Stimulated activated CD8-positive, alpha-beta memory T cell treated with anti-CD3 and anti-CD28 coated beads, Interleukin-12 subunit alpha, Interleukin-12 subunit beta, amount 100 ng/mL, for 4 hours (primary cell): ENCODE measurements around the gene MAGI1.

Source experiments
- DNase-seq: peaks from one replicate; pipeline ENCODE4 v3.0.0-alpha.2; 2020; ENCODE audit warnings: low read depth

Gene MAGI1

DNA sequence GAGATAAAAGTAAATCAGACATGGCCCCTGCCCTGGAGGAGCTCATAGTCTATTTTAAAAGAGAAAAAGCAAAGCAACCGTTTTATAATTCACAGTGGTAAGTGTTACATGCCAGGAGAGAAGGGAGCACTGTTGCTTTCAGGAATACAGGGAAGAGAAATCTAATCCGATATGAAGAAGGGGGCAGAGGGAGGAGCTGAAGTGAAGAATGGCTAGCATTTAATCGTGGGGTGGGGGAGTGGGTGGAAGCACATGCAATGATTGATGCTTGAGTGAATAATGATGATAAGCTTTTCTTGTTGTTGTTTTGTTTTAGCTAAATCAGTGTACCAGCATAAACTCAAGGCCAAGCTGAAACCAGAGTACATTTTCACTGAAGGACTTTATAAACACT lies 629.5 kb downstream of the MAGI1 start:
- DNase-seq, result no peak

DNA sequence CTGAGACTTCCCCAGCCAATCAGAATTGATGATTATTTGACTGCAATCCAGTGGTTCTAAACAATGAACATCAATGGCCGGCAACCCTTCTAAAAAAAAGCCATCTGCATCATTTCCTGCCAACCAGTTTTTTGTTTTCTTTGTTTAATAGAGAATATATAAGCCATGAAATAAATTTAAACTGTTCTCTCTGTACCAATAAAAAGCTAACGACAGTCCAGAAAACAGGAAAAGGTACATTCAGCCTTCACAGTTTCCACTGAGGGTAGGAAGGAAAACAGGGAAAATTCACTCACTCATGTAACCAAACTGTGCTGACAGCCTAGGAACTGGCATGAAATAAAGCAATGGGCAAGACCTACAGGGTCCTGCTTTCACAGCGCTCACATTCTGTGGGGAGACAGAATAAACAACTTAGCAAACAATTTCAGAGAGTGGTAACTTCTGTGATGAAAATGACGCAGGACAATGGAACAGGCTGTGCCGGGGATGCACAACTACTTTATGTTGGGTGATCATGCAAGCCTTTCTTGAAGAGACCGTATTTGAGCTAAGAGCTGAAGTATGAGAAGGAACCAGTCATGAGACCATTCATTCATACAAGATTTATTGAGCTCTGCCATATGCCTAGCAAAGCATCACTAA lies 630.1 kb downstream of the MAGI1 start:
- DNase-seq, result no peak

DNA sequence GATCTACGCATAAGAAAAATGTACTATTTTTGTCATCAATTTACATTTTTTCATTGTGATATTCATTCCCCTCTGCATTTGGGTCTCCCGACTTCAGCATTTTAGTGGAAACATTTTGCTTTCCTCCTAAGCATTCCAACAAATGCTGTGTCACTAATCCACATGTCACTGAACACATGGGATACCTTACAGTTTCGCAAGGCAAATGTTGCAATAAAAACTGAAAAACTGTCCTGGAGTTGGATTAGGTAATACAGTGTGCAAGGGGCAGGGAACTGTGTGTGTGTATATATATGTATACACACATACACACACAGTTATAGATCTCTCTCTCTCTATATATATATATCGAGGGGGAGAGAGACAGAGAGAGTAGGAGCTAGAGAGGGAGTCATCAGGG lies 632.2 kb downstream of the MAGI1 start:
- DNase-seq, result no peak

DNA sequence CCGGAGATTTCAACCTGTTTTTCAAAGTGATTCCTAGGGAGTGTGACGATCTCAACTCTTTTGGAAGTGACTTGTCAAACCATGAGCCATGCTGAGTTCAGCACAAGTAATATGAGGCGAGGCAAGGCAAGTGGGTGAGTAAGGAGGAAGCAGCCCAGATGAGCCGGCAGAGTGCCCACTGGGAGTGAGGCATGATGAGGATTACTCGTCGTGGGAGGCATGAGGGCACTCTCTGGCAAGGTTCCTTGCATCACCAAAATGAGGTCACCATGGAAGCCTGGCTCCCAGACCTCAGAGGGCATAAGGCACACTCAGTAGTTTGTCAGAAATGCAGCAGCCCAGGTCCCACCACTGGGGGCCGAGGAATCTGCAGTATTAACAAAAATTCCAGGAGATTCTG lies 636.1 kb downstream of the MAGI1 start:
- no peak for DNase-seq

DNA sequence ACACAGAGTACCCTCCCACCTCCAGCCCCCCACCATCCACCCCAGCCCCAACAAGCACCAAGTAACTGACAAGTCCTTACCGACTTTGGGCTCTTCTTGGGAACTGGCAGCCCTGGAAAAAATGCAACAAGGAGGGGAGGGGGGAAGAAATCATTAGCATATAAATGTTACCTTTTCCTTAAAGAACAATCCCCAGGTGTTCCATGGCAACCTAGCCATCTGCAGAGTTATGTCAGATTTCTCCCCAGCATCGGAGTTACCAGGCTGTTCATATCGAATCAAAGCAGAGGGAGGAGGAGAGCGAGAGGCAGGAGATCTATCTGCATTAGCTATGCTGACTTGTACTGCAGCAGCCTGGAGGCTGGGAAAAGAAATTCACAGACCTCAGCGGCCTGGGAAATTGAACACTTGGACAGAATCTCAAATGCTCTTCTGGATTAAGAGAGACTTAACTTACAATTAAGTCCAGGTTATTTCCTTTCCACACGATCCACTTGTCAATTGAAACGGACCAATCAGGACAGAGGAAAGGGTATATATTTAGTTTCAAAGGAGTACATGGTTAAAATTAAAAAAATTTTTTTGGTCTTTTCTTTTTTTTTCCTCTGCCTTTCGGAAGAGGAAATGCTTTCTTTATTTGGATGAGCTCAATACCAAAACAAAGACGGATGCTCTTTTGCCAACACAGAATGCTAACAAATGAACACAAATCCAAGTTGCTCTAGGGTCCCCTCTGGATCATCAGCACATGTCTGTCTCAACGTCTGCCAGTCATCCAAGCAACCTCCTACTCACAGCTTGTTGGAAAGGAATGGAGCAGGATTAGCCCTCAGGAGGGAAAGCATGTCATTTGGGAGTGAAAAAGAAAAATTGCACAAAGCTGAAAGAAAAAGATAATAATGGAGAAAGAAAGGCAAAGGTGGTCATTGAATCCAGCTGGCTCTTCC lies 637.1 kb downstream of the MAGI1 start:
- no peak for DNase-seq

DNA sequence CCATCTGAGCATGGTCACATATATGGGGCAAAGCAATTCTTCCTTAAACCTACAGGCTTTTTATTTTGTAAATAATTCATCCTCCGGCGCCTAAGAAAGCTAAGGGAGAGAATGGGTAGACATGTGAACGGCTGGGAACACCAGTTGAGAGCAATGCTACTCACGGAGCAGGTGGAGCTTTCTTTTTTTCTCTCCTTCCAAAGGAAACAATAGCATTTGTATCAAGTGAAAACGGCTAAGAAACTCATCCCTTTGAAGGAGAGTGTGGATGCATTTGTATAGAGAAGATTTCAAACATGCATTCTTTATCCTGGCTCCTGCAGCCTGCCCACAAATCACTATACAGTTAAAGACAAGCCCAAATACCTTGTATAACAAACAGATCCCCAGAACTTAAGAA lies 637.8 kb downstream of the MAGI1 start:
- DNase-seq, result no peak

DNA sequence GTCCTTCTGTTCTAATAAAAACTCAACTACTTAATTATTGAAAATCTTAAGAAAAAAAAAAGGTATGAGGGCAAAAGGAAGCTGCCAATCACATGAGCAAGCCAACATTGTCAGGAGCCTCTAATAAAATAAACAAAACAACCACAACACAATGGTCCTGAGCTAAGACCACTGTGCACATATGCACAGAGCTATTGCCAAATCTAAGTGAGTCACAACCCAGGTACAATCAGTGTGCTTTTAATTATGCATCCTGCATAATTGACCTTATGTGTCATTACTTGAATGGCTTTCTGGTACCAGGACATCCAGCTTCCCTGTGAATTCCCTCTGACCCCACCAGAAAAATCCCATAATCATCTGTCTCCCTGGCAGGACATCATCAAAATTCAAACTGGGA lies 639.8 kb downstream of the MAGI1 start:
- DNase-seq, result no peak

DNA sequence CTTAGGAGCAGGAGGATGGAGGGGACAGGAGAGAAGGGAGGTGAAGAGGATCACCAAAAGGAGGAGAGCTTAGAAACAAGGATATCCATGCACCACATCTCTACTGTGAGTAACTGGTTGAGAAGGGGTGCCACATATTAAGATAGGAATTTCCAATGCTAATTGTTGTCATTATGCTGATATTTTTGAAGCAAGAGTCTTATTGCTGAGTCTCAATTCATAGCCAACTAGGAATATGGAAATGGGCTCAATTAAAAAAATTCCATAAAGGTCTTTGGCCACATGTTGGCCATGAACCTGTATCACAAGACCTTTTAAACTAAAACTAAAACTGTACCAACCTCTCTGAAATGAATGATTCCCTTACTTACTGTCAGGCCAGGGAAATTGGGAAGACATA lies 642.6 kb downstream of the MAGI1 start:
- DNase-seq, result no peak

DNA sequence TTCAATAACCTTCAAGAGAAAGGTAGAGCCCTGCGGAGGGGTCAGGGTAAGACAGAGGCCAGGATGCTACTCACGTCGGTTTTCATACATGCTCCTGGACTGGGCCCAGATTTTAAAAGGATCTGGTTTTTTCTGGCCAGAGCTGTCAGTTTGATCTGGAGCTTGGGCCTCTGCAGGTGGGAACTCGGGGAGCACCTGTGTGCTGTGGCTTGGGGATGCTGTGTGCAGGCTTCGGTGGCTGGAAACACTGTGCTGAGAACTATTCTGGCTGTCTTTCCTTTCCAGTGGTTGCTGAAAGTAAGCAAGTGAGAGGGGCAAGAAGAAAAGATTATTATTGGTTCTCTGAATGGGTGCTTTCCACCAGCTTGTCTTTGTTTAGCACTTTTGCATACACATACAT lies 647.6 kb downstream of the MAGI1 start:
- DNase-seq, result no peak

DNA sequence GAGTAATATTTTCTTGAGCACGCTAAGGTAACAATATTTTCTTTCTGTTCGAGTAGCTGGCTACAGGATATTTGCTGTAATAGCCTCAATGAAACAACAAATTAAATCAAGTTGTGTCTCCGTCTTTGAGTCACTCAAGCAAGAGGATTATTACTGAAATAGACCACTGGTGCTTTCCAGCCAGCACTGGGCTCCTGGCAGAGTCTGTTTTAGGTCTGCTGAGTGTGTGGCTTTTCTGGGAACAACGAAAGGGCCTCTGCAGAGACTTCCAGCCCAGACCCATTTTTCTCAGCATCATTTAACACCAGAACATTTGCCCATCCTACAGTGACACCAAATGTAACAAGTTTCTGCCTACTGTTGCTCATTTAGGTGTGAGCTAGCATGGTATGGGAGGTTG lies 652.9 kb downstream of the MAGI1 start:
- no peak for DNase-seq

DNA sequence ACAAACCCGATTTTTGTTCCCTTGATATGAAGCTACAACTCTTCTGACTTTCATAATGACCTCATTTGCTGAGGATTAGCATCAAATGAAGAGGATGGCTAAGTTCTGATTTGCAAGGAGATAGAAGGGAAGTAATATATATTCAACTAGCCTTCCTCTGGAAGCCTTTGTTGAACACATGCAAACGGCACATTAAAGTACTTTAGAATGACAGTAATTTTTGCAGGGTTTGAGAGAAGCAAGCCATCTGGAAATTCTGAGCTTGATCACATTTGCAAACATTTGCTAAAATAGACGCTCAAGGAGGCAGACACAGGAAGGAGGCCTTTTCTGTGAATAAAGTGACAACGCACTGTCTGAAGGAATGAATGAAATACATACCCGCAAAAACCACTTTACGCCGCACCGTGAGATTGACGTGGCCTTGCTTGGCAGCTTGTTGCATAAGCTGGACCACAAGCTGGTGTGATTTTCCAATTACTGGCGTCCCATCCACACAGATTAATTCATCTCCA lies 657.2 kb downstream of the MAGI1 start:
- no peak for DNase-seq

DNA sequence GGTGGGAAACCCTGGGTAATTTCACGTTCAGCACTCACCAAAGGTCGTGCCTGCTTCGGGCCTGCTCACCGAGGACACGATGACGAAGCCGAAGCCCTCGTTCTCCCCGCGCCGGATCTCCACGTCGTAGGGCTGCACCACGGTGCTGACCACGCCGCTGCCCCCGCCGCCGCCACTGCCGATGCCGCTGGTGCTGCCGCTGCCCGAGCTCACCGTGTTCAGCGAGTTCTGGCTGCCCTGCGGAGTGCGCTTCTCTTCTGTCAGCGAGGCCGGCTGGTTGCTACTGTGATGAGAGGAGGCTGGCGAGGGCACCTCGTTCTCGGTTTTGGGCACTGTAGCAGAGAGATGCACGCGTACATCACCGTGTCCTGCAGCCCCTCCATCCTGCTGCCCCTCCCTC lies 659.5 kb downstream of the MAGI1 start:
- no peak for DNase-seq

DNA sequence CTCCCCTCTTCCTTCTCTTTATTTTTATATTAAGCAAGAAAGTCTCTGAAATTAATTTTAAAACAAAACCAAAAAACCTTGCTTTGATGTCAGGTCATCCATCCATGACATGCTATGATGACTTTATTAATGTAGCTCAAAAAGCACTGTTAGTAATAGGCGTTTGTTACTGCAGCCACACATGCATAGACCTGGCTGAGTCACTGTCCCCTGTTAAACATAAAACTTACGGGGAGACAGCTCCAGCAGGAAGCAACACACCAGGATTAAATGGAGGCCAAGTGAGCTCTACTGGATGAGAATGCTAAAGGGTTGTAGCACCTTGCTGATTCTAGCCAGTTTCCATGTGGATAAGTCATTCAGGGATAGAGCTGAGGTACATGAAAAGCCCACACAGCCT lies 661.1 kb downstream of the MAGI1 start:
- no peak for DNase-seq

DNA sequence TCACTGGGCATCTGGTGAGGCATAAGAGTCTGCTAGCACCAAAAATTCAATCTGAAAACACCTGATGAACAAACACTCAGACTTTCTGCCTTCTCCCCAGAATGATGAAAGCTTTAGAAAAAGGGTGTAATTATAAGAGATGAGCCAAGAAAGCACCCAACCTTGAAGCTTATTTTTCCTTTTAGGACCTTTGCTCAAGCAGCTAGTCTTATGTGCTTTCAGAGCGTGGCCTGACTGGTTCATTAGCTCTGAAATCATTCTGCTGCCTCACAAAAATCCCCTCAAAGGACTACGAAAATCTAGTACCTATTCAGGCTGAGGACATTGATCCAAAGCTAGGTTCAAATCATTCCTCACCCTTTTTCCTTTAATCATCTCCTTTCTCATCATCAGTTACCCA lies 662.3 kb downstream of the MAGI1 start:
- DNase-seq, result no peak

DNA sequence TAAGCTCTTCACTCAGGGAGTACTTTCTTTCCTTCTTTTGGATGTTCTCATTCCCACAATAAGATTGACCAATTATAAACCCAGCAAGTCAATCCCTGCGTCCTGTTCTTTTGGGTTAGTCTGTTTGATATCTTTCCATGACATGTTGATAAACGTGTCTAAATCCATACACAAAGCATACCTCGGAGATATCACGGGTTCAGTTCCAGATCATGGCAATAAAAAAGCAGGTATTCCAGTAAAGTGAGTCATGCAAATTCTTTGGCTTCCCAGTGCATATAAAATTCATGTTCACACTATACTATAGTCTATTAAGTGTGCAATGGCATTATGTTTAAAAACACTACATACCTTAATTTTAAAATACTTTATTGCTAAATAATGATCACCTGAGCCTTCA lies 667.7 kb downstream of the MAGI1 start:
- DNase-seq, result no peak

DNA sequence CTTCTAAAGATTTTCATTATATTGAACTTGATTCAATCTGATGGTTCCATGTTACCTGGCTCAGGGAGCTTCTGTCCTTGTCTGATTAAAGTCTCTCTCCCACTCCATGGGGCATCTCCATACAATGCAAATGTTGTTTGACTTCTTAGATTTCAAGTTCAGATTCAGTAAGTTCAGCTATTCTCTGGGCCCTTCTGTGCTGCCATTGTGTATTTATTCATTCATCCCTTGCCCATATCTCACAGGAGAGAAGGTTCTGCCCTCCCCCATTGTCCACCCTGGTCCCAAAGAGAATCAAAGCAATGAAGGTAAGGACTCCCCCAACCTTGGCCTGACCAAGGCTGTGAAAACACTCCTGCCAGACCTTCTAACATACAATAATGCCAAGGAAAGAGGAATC lies 669.9 kb downstream of the MAGI1 start:
- DNase-seq, result no peak

DNA sequence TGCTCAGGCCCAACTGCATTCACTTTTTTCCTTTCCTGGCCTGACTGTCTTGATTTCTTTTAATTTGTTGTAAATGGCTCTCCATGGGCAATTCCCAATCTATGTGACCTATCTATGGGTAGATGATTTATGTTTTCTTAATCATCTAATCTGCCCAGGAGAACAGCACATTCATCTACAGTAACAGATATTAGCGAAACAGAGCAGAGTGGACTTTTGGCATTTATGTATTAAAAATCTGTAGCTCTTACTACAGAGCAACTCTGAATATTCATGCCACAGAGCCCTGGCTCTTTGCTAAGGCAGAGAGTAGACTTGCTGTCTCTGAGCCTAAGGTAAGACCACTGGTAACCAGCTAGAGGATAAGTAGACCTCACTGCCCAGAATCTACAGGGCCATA lies 676.0 kb downstream of the MAGI1 start:
- no peak for DNase-seq

DNA sequence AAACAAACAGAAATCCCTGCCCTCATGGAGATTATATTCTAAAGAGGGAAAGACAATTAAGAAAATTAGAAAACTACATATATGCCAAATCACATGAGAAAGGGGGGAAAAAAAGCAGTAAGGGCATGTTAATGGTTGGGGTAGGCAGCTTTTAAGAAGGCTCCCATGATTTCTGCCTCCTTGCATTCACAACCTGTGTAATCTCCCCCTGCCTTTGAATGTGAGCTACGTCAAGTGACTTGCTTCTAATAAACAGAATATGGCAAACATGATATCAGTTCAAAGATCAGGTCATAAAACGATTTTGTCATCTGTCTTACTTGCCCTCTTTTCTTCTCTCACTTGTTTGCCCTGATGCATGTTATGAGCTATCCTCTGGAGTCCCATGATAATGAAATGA lies 677.3 kb downstream of the MAGI1 start:
- no peak for DNase-seq

DNA sequence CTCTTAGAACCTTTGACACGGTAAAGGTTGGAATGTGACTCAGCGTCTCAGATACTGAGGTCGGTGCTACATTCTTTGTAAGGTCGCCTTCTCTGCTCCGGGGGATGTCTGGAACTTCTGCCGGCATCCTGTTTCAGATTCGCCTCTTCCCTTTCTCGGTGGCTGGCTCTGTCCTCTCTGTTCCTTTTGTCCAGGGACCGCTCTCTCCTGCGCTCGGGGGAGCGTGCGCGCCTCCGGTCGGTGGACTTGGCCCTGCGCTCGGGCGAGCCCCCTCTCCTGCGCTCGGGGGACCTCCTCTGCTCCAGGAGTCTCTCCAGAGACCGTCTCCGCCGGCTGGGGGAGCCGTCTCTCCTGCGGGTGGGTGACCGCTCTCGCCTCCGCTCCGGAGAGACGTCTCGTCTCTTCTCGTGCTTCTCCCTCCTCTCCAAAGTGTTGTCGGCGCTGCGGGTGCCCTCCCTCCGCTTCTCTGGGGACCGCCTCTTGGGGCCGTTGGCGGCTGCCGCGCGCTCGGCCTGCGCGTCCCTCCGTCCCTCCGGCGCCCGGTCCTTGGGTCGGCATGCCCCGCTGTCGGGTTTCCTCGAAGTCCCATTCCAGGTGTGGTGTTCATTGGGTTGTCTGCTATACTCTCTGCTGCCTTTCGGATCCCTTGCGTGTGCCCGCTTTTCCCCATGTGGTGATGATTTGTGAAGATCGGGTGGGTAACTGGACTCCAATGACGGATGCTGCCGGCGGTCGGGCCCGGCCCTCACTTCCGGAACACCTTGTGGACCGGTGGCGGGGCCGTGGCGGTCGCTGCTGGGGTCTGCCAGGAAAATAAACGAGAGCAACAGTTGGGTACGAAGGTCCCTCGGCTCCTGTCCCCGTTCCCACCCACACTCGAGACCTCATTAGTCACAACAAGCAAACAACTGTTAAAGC lies 682.1 kb downstream of the MAGI1 start:
- DNase-seq, result no peak

DNA sequence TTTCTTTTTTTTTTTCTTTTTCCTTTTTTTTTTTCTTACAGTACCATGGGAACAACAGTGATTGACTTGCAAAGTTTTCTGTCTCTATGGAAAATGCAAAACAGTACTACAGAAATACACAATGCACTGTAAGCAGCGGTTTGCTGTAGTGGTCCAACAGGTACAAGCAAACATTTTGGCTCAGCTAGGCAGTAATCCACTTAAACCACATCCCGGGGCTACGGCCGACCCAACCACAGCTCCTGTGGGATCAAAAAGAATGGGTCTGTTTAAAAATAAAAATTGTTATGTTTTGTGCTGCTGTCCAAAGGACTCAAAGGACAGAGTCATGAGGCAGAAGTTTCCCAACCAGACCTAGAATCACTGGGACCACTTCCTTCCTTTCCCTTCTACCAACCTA lies 683.8 kb downstream of the MAGI1 start:
- no peak for DNase-seq

DNA sequence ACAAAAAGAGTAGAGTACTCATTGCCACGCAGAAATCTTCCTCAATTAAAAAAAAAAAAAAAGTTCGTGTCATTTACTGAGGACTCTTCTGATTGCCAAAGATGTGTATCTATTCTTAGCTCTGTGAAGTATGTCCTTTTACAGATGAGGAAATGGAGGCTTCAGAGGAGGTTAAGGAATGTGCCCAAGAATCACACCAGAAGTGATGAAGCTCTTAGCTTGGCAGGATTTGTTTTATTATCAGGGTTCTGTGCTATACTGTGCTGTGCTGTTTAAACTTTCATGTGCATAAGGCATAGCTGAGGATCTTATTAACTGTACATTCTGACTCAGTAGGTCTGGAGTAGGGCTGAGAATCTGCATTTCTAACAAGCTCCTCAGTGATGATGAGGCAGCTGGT lies 685.8 kb downstream of the MAGI1 start:
- DNase-seq, result no peak

DNA sequence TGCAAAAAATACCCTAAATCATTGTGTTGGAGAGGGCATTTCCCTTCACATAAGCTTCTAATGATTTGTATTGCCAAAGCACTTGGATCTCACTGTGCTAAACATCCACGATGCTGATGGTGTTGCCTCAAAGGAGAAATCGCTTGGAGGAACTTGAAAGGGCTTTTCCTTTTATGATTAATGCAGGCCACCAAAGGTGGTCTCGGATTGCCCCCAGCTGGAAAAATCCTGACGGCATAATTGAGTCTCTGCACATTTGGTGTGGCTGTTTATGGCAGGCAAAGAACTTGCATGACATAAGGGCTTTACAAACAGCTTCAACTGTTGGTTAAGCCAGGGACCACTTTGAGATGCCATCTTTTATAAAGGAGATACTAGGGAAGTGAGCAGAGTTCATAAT lies 687.0 kb downstream of the MAGI1 start:
- no peak for DNase-seq
